Neural progenitor cell (in vitro differentiated cells): Measurements from ENCODE around the gene MEF2D. TPM values are rescaled to one million over a fixed set of nuclear protein-coding genes. Genes with fewer than 3 reads are reported as not detected.

ENCODE experiments used
- DNase-seq: peaks from one replicate; pipeline ENCODE4 v3.0.0-alpha.2; 2016; ENCODE audit warnings: low spot score
- H2AFZ ChIP-seq: fragments of 200-600 bp; sonication (generic); replicated peaks from 2 replicates; pipeline ENCODE4 v1.6.1; 2016; ENCODE audit warnings: antibody characterized with exemption
- H3F3A ChIP-seq: fragments of 200-600 bp; sonication (generic); 2 replicates; pipeline ENCODE4 v1.6.1; 2016; ENCODE audit warnings: antibody characterized with exemption, low read depth
- H3K27ac ChIP-seq: fragments of 200-600 bp; sonication (generic); 2 replicates; pipeline ENCODE4 v1.5.1; 2016; ENCODE audit warnings: mild to moderate bottlenecking
- H3K27me3 ChIP-seq: fragments of 200-600 bp; sonication (generic); 2 replicates; pipeline ENCODE4 v1.6.1; 2016; ENCODE audit warnings: mild to moderate bottlenecking, moderate library complexity
- H3K36me3 ChIP-seq: fragments of 200-600 bp; sonication (generic); 2 replicates; pipeline ENCODE4 v1.5.1; 2016
- H3K4me1 ChIP-seq: fragments of 200-600 bp; sonication (generic); 2 replicates; pipeline ENCODE4 v1.6.1; 2016; ENCODE audit warnings: mixed run types
- H3K4me2 ChIP-seq: fragments of 200-600 bp; sonication (generic); 2 replicates; pipeline ENCODE4 v1.6.1; 2016
- H3K4me3 ChIP-seq: fragments of 200-600 bp; sonication (generic); 2 replicates; pipeline ENCODE4 v1.5.1; 2016
- H3K79me2 ChIP-seq: fragments of 200-600 bp; sonication (generic); 2 replicates; pipeline ENCODE4 v1.6.1; 2016; ENCODE audit warnings: low read depth
- H3K9ac ChIP-seq: fragments of 200-600 bp; sonication (generic); 2 replicates; pipeline ENCODE4 v1.6.1; 2016
- H3K9me3 ChIP-seq: fragments of 200-600 bp; sonication (generic); 2 replicates; pipeline ENCODE4 v1.5.1; 2016; ENCODE audit warnings: low read depth
- H4K20me1 ChIP-seq: fragments of 200-600 bp; sonication (generic); 2 replicates; pipeline ENCODE4 v1.6.1; 2016; ENCODE audit warnings: low read depth
- H3K27ac Mint-ChIP-seq: 3 replicates; pipeline ENCODE4 v1.8.0; 2021; ENCODE audit warnings: mixed read lengths
- H3K27me3 Mint-ChIP-seq: 2 replicates; pipeline ENCODE4 v1.8.0; 2022; ENCODE audit warnings: low read depth, mild to moderate bottlenecking, inconsistent platforms, moderate library complexity, mixed read lengths; ENCODE audit not compliant: insufficient read depth
- H3K36me3 Mint-ChIP-seq: 3 replicates; pipeline ENCODE4 v1.8.0; 2021; ENCODE audit warnings: mixed read lengths
- H3K4me1 Mint-ChIP-seq: 3 replicates; pipeline ENCODE4 v1.8.0; 2021; ENCODE audit warnings: mixed read lengths
- H3K4me3 Mint-ChIP-seq: 3 replicates; pipeline ENCODE4 v1.8.0; 2021; ENCODE audit warnings: mild to moderate bottlenecking, moderate library complexity, mixed read lengths
- H3K9me3 Mint-ChIP-seq: 3 replicates; pipeline ENCODE4 v1.8.0; 2020; ENCODE audit warnings: mixed read lengths
- CTCF ChIP-seq: fragments of 200-600 bp; sonication (generic); IDR thresholded peaks from 2 replicates; pipeline ENCODE4 v1.5.1; 2017; ENCODE audit warnings: antibody characterized with exemption, mild to moderate bottlenecking
- EZH2 ChIP-seq: fragments of 200-600 bp; sonication (generic); IDR thresholded peaks from 2 replicates; pipeline ENCODE4 v1.6.1; 2017; ENCODE audit warnings: antibody characterized with exemption, mild to moderate bottlenecking, moderate library complexity
- EZH2phosphoT487 ChIP-seq: fragments of 200-600 bp; sonication (generic); IDR thresholded peaks from 2 replicates; pipeline ENCODE4 v1.6.1; 2017; ENCODE audit warnings: antibody characterized with exemption
- total RNA-seq: library from RNA; depleted of rRNA; stranded (reverse); fragments of >200 nt; gene quantifications from 2 replicates; pipeline ENCODE4 v1.2.3, GENCODE V29; 2015; ENCODE audit warnings: low replicate concordance

Gene MEF2D
- total RNA-seq, 1 donor from 2014 or later: 1.8 TPM

- Mint-ChIP-seq H3K27me3 (no peaks in the 10 kb centered on the region), H3K27ac (peak overlapping the region; percentile 54), H3K4me3 (no peak overlapping the region), H3K9me3 (no peaks in the 10 kb centered on the region), H3K4me1 (peaks cover 62% of the 10 kb centered on the region), H3K36me3 (no peaks in the 10 kb centered on the region)
- no peak overlapping the region for H3K27ac ChIP-seq
- H3K27me3 ChIP-seq: no peaks in the 10 kb centered on the region
- TF ChIP-seq EZH2phosphoT487: no peak
- no peak for TF ChIP-seq CTCF
- no peak for TF ChIP-seq EZH2
- no peak for DNase-seq
- H2AFZ ChIP-seq: no peak overlapping the region
- H3K4me3 ChIP-seq: no peak overlapping the region
- no peaks in the 10 kb centered on the region for H3K9me3 ChIP-seq
- no peak overlapping the region for H3K9ac ChIP-seq
- peaks cover 12% of the 10 kb centered on the region for H3K79me2 ChIP-seq
- peaks cover 34% of the 10 kb centered on the region for H3K4me1 ChIP-seq
- H3F3A ChIP-seq: peaks cover 8% of the 10 kb centered on the region
- H4K20me1 ChIP-seq: peaks cover 68% of the 10 kb centered on the region
- H3K4me2 ChIP-seq: no peak overlapping the region
- no peaks in the 10 kb centered on the region for H3K36me3 ChIP-seq
These were observed 12.7 kb downstream of the MEF2D start for GRCh38 chr1:156487862-156488261.

GRCh38 chr1:156486421-156487344 lies 13.9 kb downstream of the MEF2D start:
- Histone ChIP-seq H2AFZ (no peak overlapping the region), H3F3A (peaks cover 8% of the 10 kb centered on the region), H3K4me2 (no peak overlapping the region), H3K4me3 (no peak overlapping the region), H3K9me3 (no peaks in the 10 kb centered on the region), H3K27ac (no peak overlapping the region), H3K27me3 (no peaks in the 10 kb centered on the region), H3K4me1 (peaks cover 28% of the 10 kb centered on the region), H3K9ac (no peak overlapping the region), H3K79me2 (peaks cover 12% of the 10 kb centered on the region), H3K36me3 (no peaks in the 10 kb centered on the region), H4K20me1 (peaks cover 56% of the 10 kb centered on the region)
- no peak for TF ChIP-seq EZH2
- DNase-seq: peak; percentile 48
- peaks cover 3% of the 10 kb centered on the region for H3K36me3 Mint-ChIP-seq
- H3K4me1 Mint-ChIP-seq: peaks cover 51% of the 10 kb centered on the region
- H3K9me3 Mint-ChIP-seq: no peaks in the 10 kb centered on the region
- H3K27me3 Mint-ChIP-seq: no peaks in the 10 kb centered on the region
- no peak overlapping the region for H3K27ac Mint-ChIP-seq
- no peak overlapping the region for H3K4me3 Mint-ChIP-seq

- no peaks in the 10 kb centered on the region for H3K27me3 ChIP-seq
- H4K20me1 ChIP-seq: peaks cover 51% of the 10 kb centered on the region
- no peak for DNase-seq
- Mint-ChIP-seq H3K27me3 (no peaks in the 10 kb centered on the region), H3K36me3 (peaks cover 7% of the 10 kb centered on the region), H3K4me1 (peaks cover 46% of the 10 kb centered on the region), H3K27ac (no peak overlapping the region), H3K9me3 (no peaks in the 10 kb centered on the region), H3K4me3 (no peak overlapping the region)
- H3K4me1 ChIP-seq: peaks cover 26% of the 10 kb centered on the region
- no peak overlapping the region for H3K9ac ChIP-seq
- H3K4me2 ChIP-seq: no peak overlapping the region
- no peaks in the 10 kb centered on the region for H3K9me3 ChIP-seq
- no peaks in the 10 kb centered on the region for H3K36me3 ChIP-seq
- TF ChIP-seq EZH2phosphoT487 (no peak), EZH2 (no peak), CTCF (no peak)
- peaks cover 12% of the 10 kb centered on the region for H3K79me2 ChIP-seq
- H3K27ac ChIP-seq: no peak overlapping the region
- H2AFZ ChIP-seq: no peak overlapping the region
- peaks cover 8% of the 10 kb centered on the region for H3F3A ChIP-seq
- no peak overlapping the region for H3K4me3 ChIP-seq
These were observed 14.6 kb downstream of the MEF2D start for GRCh38 chr1:156485984-156486383.
